Ishikawa (cell line): ENCODE results near the gene GAL3ST1.

Experiments used
- CEBPB ChIP-seq: IDR thresholded peaks from 2 replicates; pipeline ENCODE4 v1.6.1; 2012
- CREB1 ChIP-seq: IDR thresholded peaks from 2 replicates; pipeline ENCODE4 v1.6.1; 2012; ENCODE audit warnings: low read depth
- EGR1 ChIP-seq: IDR thresholded peaks from 2 replicates; pipeline ENCODE4 v1.6.1; 2012
- EP300 ChIP-seq: IDR thresholded peaks from 2 replicates; pipeline ENCODE4 v1.6.1; 2012; ENCODE audit warnings: borderline replicate concordance
- FOXM1 ChIP-seq: IDR thresholded peaks from 2 replicates; pipeline ENCODE4 v1.6.1; 2012; ENCODE audit warnings: low read depth, borderline replicate concordance
- NFIC ChIP-seq: IDR thresholded peaks from 2 replicates; pipeline ENCODE4 v1.6.1; 2012
- RAD21 ChIP-seq: IDR thresholded peaks from 2 replicates; pipeline ENCODE4 v1.6.1; 2012; ENCODE audit warnings: low read depth
- TAF1 ChIP-seq: IDR thresholded peaks from 2 replicates; pipeline ENCODE4 v1.6.1; 2012; ENCODE audit warnings: low read depth, mild to moderate bottlenecking
- TCF12 ChIP-seq: IDR thresholded peaks from 2 replicates; pipeline ENCODE4 v1.6.1; 2012; ENCODE audit warnings: low read depth
- TEAD4 ChIP-seq: IDR thresholded peaks from 2 replicates; pipeline ENCODE4 v1.6.1; 2012
- YY1 ChIP-seq: IDR thresholded peaks from 2 replicates; pipeline ENCODE4 v1.6.1; 2012; ENCODE audit warnings: low read depth
- ZBTB7A ChIP-seq: IDR thresholded peaks from 2 replicates; pipeline ENCODE4 v1.6.1; 2012; ENCODE audit warnings: low read depth
- TF ChIP-seq, protein P1 (sequence below): IDR thresholded peaks from 2 replicates; pipeline ENCODE4 v1.6.1; 2012
- TF ChIP-seq, protein P2 (sequence below): IDR thresholded peaks from 2 replicates; pipeline ENCODE4 v1.6.1; 2012
- TF ChIP-seq, protein P3 (sequence below): IDR thresholded peaks from 2 replicates; pipeline ENCODE4 v1.6.1; 2012; ENCODE audit warnings: low read depth, mild to moderate bottlenecking

Gene GAL3ST1

GRCh38 chr22:30561402-30562189, 12.9 kb downstream of the GAL3ST1 start:
- TF ChIP-seq, protein P1, sequence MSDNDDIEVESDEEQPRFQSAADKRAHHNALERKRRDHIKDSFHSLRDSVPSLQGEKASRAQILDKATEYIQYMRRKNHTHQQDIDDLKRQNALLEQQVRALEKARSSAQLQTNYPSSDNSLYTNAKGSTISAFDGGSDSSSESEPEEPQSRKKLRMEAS: no peak
- TF ChIP-seq, protein P2, sequence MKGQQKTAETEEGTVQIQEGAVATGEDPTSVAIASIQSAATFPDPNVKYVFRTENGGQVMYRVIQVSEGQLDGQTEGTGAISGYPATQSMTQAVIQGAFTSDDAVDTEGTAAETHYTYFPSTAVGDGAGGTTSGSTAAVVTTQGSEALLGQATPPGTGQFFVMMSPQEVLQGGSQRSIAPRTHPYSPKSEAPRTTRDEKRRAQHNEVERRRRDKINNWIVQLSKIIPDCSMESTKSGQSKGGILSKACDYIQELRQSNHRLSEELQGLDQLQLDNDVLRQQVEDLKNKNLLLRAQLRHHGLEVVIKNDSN: no peak
- no peak for TF ChIP-seq RAD21

DNA sequence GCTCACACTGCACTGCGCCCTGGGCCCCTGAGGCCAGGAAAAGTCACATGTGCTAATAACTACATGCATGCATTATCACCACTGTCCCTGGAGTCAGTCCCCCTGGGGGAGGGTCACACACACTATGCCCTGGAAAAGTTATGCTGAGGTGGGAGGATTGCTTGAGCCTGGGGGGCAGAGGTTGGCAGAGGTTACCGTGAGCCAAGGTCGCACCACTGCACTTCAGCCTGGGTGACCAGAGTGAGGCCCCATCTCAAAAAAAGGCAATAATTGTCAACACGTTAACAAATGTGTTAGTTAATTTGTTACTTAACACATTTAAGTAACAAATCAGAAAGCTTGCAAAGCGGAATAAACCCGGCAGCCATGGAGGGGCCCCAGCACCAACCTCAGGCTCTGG, 14.6 kb downstream of the GAL3ST1 start:
- TF ChIP-seq, protein P1: no peak
- no peak for TF ChIP-seq NFIC
- no peak for TF ChIP-seq CREB1
- TF ChIP-seq TAF1: no peak
- TF ChIP-seq EGR1: no peak
- TF ChIP-seq, protein P2: no peak
- TF ChIP-seq RAD21: no peak
- TF ChIP-seq FOXM1: no peak
- TF ChIP-seq, protein P3, sequence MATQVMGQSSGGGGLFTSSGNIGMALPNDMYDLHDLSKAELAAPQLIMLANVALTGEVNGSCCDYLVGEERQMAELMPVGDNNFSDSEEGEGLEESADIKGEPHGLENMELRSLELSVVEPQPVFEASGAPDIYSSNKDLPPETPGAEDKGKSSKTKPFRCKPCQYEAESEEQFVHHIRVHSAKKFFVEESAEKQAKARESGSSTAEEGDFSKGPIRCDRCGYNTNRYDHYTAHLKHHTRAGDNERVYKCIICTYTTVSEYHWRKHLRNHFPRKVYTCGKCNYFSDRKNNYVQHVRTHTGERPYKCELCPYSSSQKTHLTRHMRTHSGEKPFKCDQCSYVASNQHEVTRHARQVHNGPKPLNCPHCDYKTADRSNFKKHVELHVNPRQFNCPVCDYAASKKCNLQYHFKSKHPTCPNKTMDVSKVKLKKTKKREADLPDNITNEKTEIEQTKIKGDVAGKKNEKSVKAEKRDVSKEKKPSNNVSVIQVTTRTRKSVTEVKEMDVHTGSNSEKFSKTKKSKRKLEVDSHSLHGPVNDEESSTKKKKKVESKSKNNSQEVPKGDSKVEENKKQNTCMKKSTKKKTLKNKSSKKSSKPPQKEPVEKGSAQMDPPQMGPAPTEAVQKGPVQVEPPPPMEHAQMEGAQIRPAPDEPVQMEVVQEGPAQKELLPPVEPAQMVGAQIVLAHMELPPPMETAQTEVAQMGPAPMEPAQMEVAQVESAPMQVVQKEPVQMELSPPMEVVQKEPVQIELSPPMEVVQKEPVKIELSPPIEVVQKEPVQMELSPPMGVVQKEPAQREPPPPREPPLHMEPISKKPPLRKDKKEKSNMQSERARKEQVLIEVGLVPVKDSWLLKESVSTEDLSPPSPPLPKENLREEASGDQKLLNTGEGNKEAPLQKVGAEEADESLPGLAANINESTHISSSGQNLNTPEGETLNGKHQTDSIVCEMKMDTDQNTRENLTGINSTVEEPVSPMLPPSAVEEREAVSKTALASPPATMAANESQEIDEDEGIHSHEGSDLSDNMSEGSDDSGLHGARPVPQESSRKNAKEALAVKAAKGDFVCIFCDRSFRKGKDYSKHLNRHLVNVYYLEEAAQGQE: no peak
- TF ChIP-seq ZBTB7A: no peak
- no peak for TF ChIP-seq CEBPB
- no peak for TF ChIP-seq TEAD4
- TF ChIP-seq EP300: no peak
- no peak for TF ChIP-seq YY1

GRCh38 chr22:30557243-30557642, 17.2 kb downstream of the GAL3ST1 start:
- TF ChIP-seq, protein P1: no peak
- TF ChIP-seq TAF1: no peak
- TF ChIP-seq EP300: no peak
- TF ChIP-seq, protein P3: no peak
- TF ChIP-seq CREB1: no peak
- TF ChIP-seq RAD21: no peak
- TF ChIP-seq TEAD4: no peak
- TF ChIP-seq EGR1: no peak
- no peak for TF ChIP-seq ZBTB7A

DNA sequence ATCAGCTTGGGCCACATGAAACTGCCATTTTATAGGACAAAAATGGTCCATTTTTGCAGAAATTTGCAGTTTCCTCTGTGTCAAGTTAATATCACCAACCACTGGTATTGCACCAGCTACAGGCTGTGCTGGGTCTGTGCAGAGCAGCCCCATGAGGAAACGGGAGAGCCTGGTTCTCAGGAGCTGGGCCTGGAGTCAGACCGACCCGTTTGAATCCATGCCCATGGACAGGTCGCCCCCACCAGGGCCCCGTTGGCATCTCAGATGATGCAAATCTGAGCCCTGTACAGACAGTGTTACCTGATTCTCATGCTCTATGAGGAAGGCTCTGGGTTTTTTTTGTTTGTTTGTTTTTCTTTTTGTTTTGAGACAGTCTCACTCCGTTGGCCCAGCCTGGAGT, 18.1 kb downstream of the GAL3ST1 start:
- TF ChIP-seq TCF12 (no peak), NFIC (no peak), EGR1 (no peak), ZBTB7A (no peak), RAD21 (peak; percentile 46), CEBPB (no peak)
- TF ChIP-seq, protein P2: no peak

DNA sequence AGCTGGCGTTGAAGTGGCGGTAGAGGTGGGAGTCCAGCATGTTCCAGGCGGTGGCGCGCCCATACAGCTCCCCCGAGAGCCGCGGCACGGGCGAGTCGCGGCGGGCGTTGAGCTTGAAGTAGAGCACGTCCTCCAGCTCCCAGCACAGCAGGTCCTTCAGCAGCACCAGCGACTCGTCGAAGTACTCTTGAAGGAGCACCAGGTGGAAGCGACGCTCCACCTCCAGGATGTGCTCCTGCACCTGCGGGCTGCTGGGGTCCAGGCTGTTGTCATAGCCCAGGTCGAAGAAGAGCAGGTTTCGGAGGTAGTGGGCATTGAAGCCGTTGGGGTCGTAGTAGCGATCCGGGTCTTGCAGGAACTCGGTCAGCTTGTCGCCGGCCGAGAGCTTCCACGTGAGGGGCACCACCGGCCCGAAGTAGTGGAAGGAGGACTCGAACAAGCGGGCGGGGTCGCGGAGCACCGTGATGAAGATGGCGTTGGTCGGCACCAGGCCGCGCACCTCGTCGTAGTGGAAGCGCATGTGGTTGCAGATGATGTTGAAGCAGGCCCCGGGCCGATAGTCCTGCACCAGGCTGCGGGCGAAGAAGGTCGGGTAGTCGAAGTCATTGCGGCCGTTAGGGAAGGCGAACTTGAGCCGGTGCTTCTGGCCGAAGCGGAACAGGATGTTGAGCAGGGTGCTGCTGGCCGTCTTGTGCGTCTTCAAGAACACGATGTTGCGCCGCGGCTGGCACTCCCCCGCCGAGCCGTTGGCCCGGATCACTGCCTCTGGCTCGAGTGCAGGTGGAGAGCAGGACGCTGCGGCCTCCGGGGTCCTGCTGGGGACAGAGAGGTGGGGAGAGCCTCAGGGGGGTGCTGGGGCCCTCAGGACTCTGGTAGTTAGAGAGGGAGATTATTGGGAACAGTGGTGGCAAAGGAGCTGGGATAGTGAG, 18.9 kb downstream of the GAL3ST1 start:
- TF ChIP-seq, protein P2: no peak
- peak; percentile 42; the same call in 1 of the 2 replicates for TF ChIP-seq RAD21
- no peak for TF ChIP-seq FOXM1
- no peak for TF ChIP-seq CREB1
